ENCODE data around the gene FAM169A. TPM values are rescaled to one million over a fixed set of nuclear protein-coding genes. Genes with fewer than 3 reads are reported as not detected.
A peak's percentile ranks its signal among the peaks of the same experiment; 100 is the strongest.
"Not testable (repeated sequence)": the region's sequence is repeated elsewhere in the genome, so short reads cannot be mapped to it uniquely, and the experiment has no call there.

The FAM169A gene
- total and polyA plus RNA-seq, 8 donors: under 0.01 to 11.2 (median 0.35) TPM; not detected in 1

DNA sequence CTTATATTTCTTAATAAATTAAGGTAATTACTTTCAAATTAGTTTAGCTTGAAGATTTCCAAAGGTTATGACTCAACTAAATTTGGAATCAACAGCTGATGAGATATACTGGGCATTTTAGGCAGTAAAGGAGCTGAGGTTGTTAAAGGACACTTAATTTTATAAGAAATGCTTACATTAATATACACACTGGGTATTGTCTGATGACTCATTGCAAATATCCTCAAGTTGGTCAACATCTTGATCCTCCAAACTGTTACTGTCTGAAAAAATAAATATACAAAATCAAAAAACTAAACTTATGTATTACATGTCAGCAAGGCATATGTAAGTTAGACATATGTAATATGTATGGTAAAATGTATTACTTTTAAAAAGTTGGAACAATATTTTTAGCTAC, 102.7 kb downstream of the FAM169A start:
- Histone ChIP-seq H3K36me3 (peaks cover under 1 to 48% (median 40%) of the 10 kb centered on the region in 4 donors), H3K27ac (no peak overlapping the region), H3K4me1 (peaks cover 28 to 74% (median 50%) of the 10 kb centered on the region in 4 donors), H3K9me3 (no peaks in the 10 kb centered on the region), H3K4me3 (no peak overlapping the region), H3K27me3 (no peaks in the 10 kb centered on the region)
- TF ChIP-seq POLR2A (IDR thresholded peaks at IDR 0.05) (no peak), EP300 (IDR thresholded peaks at IDR 0.05) (no peak), POLR2AphosphoS5 (IDR thresholded peaks at IDR 0.05) (no peak)
- TF ChIP-seq, protein P1, sequence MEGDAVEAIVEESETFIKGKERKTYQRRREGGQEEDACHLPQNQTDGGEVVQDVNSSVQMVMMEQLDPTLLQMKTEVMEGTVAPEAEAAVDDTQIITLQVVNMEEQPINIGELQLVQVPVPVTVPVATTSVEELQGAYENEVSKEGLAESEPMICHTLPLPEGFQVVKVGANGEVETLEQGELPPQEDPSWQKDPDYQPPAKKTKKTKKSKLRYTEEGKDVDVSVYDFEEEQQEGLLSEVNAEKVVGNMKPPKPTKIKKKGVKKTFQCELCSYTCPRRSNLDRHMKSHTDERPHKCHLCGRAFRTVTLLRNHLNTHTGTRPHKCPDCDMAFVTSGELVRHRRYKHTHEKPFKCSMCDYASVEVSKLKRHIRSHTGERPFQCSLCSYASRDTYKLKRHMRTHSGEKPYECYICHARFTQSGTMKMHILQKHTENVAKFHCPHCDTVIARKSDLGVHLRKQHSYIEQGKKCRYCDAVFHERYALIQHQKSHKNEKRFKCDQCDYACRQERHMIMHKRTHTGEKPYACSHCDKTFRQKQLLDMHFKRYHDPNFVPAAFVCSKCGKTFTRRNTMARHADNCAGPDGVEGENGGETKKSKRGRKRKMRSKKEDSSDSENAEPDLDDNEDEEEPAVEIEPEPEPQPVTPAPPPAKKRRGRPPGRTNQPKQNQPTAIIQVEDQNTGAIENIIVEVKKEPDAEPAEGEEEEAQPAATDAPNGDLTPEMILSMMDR (IDR thresholded peaks at IDR 0.05): no peak
- intact Hi-C loops (cut with DNase I; ENCODE audit: low total_unique reads): no loop called here
- no peak for DNase-seq

DNA sequence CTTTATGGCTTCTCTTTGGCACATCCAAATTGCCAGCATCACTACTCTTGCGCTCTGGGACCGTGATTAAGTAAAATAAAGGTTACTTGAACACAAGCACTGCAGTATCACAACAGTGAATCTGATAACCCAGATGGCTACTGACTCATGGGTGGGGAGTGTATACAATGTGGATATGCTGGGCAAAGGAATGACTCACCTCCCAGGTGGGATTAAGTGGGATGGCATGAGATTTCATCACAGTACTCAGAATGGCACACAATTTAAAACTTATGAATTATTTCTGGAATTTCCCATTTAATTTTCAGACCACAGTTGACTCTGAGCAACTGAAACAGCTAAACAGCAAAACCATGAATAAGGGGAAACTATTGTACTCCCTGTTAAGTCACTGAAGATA, 103.6 kb downstream of the FAM169A start:
- intact Hi-C loops (cut with DNase I; ENCODE audit: low total_unique reads): no loop called here
- TF ChIP-seq POLR2A (IDR thresholded peaks at IDR 0.05) (no peak), POLR2AphosphoS5 (IDR thresholded peaks at IDR 0.05) (peak in 1 of 3 donors; percentile 50), EP300 (IDR thresholded peaks at IDR 0.05) (no peak)
- TF ChIP-seq, protein P1 (IDR thresholded peaks at IDR 0.05): no peak
- H3K4me3 ChIP-seq: no peak overlapping the region
- DNase-seq: peak in 1 of 2 donors; percentile 8
- H3K4me1 ChIP-seq: peaks cover 20 to 65% (median 43%) of the 10 kb centered on the region in 4 donors
- no peak overlapping the region for H3K27ac ChIP-seq
- H3K27me3 ChIP-seq: no peaks in the 10 kb centered on the region
- H3K9me3 ChIP-seq: no peaks in the 10 kb centered on the region
- peaks cover 10 to 57% (median 49%) of the 10 kb centered on the region in 4 donors for H3K36me3 ChIP-seq
- 60 to 78% (median 71%) methylated on average over 2 of the region's 2 CpGs for WGBS, 5 donors

DNA sequence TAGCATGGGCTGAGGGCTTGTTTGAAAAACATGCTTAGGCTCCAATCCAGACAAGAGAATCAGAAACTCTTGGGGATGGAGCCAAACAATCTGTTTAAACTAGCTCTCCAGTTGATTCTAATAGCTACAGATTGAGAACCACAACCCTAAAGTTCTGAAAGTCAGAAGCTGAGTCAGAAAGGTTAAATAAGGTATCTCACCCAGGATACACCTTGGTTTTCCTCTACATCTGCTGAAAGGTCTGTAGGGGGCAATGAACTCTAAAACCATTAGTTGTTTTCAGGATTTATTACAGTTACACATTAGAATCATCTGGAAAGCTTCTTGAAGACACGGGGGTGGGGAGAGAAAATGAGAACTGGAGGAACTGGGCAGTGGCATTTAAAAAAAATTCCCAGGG, 104.9 kb downstream of the FAM169A start:
- Histone ChIP-seq H3K4me3 (no peak overlapping the region), H3K27ac (no peak overlapping the region), H3K4me1 (peaks cover 17 to 62% (median 42%) of the 10 kb centered on the region in 4 donors), H3K36me3 (peaks cover 18 to 71% (median 63%) of the 10 kb centered on the region in 4 donors), H3K27me3 (no peaks in the 10 kb centered on the region), H3K9me3 (peaks cover 0 to under 1% (median 0%) of the 10 kb centered on the region in 4 donors)
- WGBS, 5 donors: 74 to 83% (median 77%) methylated on average over 1 of the region's 1 CpG
- DNase-seq: no peak
- no peak for TF ChIP-seq POLR2AphosphoS5 (IDR thresholded peaks at IDR 0.05)
- TF ChIP-seq EP300 (IDR thresholded peaks at IDR 0.05): no peak
- TF ChIP-seq, protein P1 (IDR thresholded peaks at IDR 0.05): no peak
- TF ChIP-seq POLR2A (IDR thresholded peaks at IDR 0.05): no peak
- intact Hi-C loops (cut with DNase I; ENCODE audit: low total_unique reads): no loop called here

DNA sequence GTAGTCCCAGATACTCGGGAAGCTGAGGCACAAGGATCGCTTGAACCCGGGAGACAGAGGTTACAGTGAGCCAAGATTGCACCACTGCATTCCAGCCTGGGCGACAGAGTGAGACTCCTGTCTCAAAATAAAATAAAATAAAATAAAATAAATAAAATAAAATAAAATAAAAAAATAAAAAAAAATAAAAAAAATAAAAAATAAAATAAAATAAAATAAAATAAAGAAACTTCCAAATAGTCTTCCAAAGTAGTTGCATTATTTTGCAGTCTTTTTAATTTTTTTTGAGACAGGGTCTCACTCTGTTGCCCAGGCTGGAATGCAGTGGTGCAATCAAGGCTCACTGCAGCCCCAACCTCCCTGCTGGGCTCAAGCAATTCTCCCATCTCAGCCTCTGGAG, 117.4 kb downstream of the FAM169A start:
- H3K9me3 ChIP-seq; intact Hi-C loops (cut with DNase I; ENCODE audit: low total_unique reads); H3K4me1 ChIP-seq; H3K4me3 ChIP-seq; H3K27me3 ChIP-seq; H3K27ac ChIP-seq; DNase-seq: not testable (repeated sequence)
- WGBS, 5 donors: 97 to 100% (median 98%) methylated on average over 4 of the region's 4 CpGs
- peaks cover 6 to 87% (median 83%) of the 10 kb centered on the region in 4 donors for H3K36me3 ChIP-seq

DNA sequence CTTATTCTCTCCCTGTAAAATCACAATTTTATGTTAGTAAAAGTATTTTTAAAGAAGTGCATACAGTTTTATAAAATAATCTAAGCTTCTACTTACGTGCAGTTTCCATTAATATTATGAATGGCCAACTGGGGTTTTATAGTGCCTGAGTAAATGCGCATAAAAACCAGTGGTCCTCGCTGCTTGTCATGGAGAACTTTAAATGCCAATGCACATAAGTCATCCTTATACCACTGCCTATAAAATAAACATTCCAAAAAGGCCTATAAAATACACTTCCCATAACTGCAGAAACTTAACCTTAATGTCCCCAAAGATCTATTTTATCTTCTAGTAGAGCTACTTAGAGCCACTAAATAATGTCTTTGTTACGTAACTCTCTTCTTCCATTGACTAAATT, 127.8 kb downstream of the FAM169A start:
- peaks cover 32 to 96% (median 92%) of the 10 kb centered on the region in 4 donors for H3K36me3 ChIP-seq
- no peak overlapping the region for H3K27ac ChIP-seq
- intact Hi-C loops (cut with DNase I; ENCODE audit: low total_unique reads): no loop called here
- TF ChIP-seq, protein P1 (IDR thresholded peaks at IDR 0.05): no peak
- no peak for TF ChIP-seq EP300 (IDR thresholded peaks at IDR 0.05)
- no peaks in the 10 kb centered on the region for H3K27me3 ChIP-seq
- no peak overlapping the region for H3K4me3 ChIP-seq
- no peaks in the 10 kb centered on the region for H3K4me1 ChIP-seq
- DNase-seq: no peak
- H3K9me3 ChIP-seq: no peaks in the 10 kb centered on the region
- 95 to 99% (median 96%) methylated on average over 4 of the region's 4 CpGs for WGBS, 5 donors
